ENCODE results near the gene PBX3.

The PBX3 gene

GRCh38 chr9:125973547-125973946 lies 226.4 kb downstream of the PBX3 start:
- no peak for DNase-seq (ENCODE audit: low read depth, low spot score)

- no peak for DNase-seq (ENCODE audit: low read depth, low spot score)
Observed at GRCh38 chr9:125974705-125975104, 227.5 kb downstream of the PBX3 start.

- DNase-seq (ENCODE audit: low read depth, low spot score): no peak
Observed at GRCh38 chr9:125977223-125977622, 230.1 kb downstream of the PBX3 start.

GRCh38 chr9:125979383-125979782 lies 232.2 kb downstream of the PBX3 start:
- DNase-seq (ENCODE audit: low read depth, low spot score): no peak

GRCh38 chr9:125982798-125983406 lies 235.7 kb downstream of the PBX3 start:
- DNase-seq (ENCODE audit: low read depth, low spot score): no peak

- no peak for DNase-seq (ENCODE audit: low read depth, low spot score)
Observed at GRCh38 chr9:125983681-125984080, 236.5 kb downstream of the PBX3 start.

- no peak for DNase-seq (ENCODE audit: low read depth, low spot score)
Observed at GRCh38 chr9:125984461-125984860, 237.3 kb downstream of the PBX3 start.

GRCh38 chr9:125985142-125985997 lies 238.2 kb downstream of the PBX3 start:
- no peak for DNase-seq (ENCODE audit: low read depth, low spot score)

- DNase-seq (ENCODE audit: low read depth, low spot score): no peak
Observed at GRCh38 chr9:125985998-125986655, 239.0 kb downstream of the PBX3 start.

- no peak for DNase-seq (ENCODE audit: low read depth, low spot score)
Observed at GRCh38 chr9:125986966-125987365, 239.8 kb downstream of the PBX3 start.

- DNase-seq (ENCODE audit: low read depth, low spot score): no peak
Observed at GRCh38 chr9:125987420-125987819, 240.2 kb downstream of the PBX3 start.

GRCh38 chr9:125988479-125989050 lies 241.4 kb downstream of the PBX3 start:
- no peak for DNase-seq (ENCODE audit: low read depth, low spot score)

GRCh38 chr9:125989090-125989501 lies 241.9 kb downstream of the PBX3 start:
- DNase-seq (ENCODE audit: low read depth, low spot score): no peak

- DNase-seq (ENCODE audit: low read depth, low spot score): no peak
Observed at GRCh38 chr9:125989524-125990180, 242.5 kb downstream of the PBX3 start.

- DNase-seq (ENCODE audit: low read depth, low spot score): no peak
Observed at GRCh38 chr9:125990186-125990792, 243.1 kb downstream of the PBX3 start.

GRCh38 chr9:125990793-125991220 lies 243.6 kb downstream of the PBX3 start:
- no peak for DNase-seq (ENCODE audit: low read depth, low spot score)

- DNase-seq (ENCODE audit: low read depth, low spot score): no peak
Observed at GRCh38 chr9:125991886-125992529, 244.8 kb downstream of the PBX3 start.

GRCh38 chr9:125992557-125992956 lies 245.4 kb downstream of the PBX3 start:
- no peak for DNase-seq (ENCODE audit: low read depth, low spot score)

GRCh38 chr9:125993466-125993865 lies 246.3 kb downstream of the PBX3 start:
- DNase-seq (ENCODE audit: low read depth, low spot score): no peak

GRCh38 chr9:125994066-125994943 lies 247.1 kb downstream of the PBX3 start:
- DNase-seq (ENCODE audit: low read depth, low spot score): no peak
